GM21360 (cell line): ENCODE results near the gene COPS8.

Source experiments
- ATAC-seq: cut with Tn5 transposase; IDR thresholded peaks from one replicate; pipeline ENCODE4 v1.9.1; 2021; ENCODE audit warnings: mild to moderate bottlenecking, moderate library complexity; ENCODE audit not compliant: unreplicated experiment

The COPS8 gene

GRCh38 chr2:237085248-237086221 is at the start of gene COPS8:
Gene COPS8, plus strand, starts transcription at chr2:237085889. Its CDS starts 76 bp downstream, at chr2:237085965.
- peak; percentile 97 for ATAC-seq

- ATAC-seq: no peak
Measured at GRCh38 chr2:237039301-237040031, 46.2 kb upstream of the COPS8 start.

DNA sequence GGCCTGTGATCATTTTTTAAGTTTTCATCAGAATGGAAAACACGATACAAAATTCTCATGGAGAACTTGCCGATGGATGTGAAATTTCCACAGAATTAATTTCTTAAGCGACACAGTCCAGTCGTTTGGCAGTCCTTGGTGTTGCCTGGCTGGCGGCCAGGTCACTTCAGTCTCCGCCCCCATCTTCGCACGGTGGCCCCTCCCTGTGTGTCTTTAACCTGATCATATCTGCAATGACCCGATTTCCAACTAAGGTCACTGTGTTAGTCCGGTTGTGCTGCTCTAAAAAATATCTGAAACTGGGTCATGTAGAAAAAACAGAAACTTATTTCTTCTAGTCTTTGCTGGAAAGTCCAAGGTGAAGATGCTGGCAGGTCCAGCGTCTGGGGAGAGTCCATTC is 44.5 kb upstream of the COPS8 start:
- ATAC-seq: no peak

GRCh38 chr2:237042101-237042500 is 43.6 kb upstream of the COPS8 start:
- no peak for ATAC-seq

GRCh38 chr2:237043866-237044265 is 41.8 kb upstream of the COPS8 start:
- ATAC-seq: no peak

DNA sequence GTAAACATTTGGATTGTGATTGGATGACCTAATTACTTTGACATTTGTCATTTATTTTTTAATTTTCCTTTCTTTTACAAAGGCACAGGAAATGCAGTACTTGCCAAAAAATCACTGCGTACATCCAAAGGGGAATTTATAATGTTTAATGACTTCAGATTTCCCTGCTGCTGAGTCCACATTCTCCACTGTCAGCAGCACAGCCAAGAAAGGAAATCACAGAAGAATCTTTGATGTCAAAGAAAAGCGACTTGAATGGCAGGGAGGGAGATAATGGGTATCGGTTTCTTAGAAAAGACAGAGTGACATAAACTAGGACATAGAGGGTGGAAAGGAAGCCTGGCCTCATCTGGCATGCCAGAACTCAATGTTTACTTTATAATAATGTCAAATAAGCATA is 41.4 kb upstream of the COPS8 start:
- ATAC-seq: no peak

GRCh38 chr2:237045449-237045848 is 40.2 kb upstream of the COPS8 start:
- ATAC-seq: no peak

GRCh38 chr2:237048595-237048994 is 37.1 kb upstream of the COPS8 start:
- no peak for ATAC-seq

DNA sequence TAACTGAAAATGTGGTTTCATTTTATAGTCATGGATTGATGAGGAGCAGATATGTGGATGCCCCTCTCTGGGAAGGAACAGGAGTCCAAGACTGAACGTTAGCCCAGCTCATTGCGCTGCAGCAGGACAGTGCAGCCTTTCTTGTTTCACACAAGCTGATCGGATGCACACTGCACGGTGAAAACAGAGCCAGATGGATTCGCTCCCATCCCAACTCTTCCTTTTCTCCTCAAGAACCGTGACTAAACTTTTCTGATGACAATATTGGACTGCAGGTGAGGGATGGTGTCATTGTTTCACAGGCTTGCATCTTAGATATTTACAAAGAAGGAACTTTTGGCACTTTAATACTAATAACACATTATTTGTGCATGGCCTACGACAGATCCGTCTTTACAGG is 33.8 kb upstream of the COPS8 start:
- no peak for ATAC-seq

- no peak for ATAC-seq
Measured at GRCh38 chr2:237053066-237053465, 32.6 kb upstream of the COPS8 start.

GRCh38 chr2:237055386-237056100 is 30.1 kb upstream of the COPS8 start:
- no peak for ATAC-seq

DNA sequence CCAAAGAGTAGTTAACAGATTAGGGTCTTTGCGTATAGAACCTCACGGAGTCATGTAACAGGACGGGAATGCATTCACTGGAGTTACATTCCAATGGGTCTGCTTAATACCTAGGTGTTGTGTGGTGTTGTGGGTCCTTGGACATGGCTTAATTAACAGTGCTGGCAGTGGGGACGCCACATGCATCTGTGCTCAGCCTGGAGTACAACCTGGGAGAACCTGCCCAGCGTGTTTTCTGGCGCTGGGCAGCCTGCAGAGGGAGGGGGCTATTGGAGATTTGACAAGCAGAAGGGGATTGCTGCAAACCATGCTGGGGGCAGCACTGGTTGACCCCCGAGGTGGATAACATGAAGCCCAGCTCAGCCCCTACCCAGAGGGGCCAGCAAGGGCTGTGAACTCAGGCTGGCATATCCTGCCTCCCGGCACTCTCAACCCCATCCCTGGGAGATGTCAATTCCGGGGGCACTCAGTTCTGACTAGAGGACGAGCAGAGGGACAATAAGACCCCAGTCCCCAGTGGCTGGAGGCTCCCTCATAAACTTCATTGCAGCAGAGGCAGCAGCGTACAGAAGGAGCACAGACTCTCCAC is 29.3 kb upstream of the COPS8 start:
- no peak for ATAC-seq

GRCh38 chr2:237057107-237057506 is 28.6 kb upstream of the COPS8 start:
- no peak for ATAC-seq

DNA sequence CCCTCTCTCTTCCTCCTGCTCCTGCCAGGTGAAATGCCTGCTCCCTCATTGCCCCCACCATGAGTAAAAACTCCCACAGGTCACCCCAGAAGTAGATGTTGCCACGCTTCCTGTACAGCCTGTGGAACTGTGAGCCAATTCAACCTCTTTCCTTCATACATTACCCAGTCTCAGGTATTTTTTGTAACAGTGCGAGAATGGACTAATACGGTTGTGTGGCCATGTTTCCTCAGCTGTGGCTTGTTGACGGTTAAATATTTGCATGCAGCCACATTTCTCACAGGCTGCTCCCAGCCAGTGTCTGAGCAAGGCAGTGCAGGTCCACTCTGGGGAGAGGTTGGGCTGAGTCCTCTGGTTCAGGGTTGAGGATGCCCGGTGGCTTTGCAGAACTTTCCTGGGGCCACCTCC is 27.8 kb upstream of the COPS8 start:
- peak; percentile 70 for ATAC-seq

DNA sequence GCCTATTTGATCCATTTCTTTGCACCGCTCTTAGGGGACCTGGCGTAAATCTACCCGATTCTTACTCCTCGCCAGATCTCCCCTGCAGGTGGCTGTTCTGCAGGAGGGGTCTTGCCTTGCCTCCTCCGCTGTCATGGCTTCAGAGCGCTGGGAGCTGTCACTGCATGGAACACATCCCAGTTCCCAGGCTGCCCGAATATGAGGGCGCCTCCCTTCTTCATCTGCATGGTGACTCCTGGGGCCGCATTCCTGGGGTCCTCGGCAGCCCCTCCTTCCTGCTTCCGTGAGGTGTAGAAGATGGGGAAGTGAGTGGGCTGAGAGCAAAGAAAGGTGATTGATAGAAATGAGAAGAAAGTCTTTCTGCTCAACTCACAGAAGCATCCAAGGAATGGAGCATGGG is 27.3 kb upstream of the COPS8 start:
- ATAC-seq: no peak

DNA sequence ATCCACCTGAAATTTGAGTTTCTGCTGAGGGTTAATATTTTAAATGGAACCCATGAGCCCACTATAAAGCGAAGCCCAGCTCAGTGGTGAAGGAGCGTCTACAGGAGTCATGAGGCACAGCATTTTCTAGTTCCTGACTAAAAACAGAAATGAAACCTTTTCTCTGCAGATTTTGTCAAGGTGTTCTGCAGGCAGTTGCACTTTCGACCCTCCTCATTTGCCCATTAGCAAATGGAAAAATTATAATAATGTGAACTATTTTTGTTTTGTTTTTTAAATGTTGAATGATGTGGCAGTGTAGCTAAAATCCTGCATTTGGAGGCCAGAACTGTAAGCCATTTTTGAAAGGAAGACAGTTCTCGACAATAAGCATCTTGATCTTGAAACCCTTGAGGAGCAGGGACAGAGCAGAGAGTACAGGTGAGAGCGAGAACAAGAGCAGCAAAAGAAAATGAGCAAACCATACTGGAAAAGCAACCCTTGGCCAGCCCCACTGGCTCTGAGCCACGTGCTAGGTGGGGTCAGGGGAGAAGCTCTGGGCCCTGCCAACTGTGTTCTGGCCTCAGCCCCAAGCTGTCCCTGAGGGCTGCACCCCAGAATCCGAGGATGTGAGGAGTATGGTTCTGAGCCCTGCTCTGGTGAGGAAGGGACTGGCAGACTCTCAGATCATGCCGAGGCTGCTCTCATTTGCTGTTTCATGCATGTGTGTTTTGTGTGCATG is 26.4 kb upstream of the COPS8 start:
- ATAC-seq: peak; percentile 70

- ATAC-seq: no peak
Measured at GRCh38 chr2:237060534-237061312, 25.0 kb upstream of the COPS8 start.

DNA sequence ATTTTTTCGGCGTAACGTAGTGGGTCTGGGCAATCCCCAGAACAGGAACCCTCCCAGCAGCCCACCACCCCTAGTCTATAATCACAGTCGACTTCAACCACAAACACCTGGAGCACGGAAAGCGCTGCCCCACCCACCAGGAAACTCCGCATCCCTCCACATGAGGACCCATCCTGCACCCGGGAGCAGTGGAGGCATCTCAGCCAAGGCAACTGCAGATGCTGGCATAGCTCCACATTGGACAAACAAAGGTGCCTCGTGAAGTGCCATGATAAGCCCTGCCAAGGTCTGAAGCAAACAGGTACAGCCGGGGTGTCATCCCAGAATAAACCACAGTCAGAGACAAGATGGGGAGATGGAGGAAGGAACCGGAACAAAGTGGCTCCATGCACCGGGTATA is 24.3 kb upstream of the COPS8 start:
- ATAC-seq: no peak

DNA sequence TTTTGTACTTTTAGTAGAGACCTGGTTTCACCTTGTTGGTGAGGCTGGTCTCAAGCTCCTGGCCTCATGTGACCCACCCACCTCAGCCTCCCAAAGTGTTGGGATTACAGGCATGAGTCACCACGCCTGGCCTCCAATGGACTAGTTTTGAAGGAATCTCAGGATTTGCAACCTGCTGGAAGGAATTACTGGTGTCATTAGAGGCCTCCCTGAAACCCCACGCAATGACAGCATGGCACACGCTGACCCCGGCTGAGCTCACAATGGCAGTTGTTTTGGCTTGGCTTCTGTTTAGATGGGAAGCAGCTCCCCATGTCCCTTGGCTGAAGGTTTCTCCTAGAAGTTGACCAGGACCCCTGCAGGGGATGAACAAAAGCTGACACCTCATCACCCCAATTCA is 23.1 kb upstream of the COPS8 start:
- no peak for ATAC-seq
